IMR-90 (cell line): ENCODE measurements around the gene PXYLP1.

ENCODE experiments used
- CTCF ChIP-seq: conservative IDR thresholded peaks from 2 replicates; pipeline ENCODE4 v1.5.1; 2012; ENCODE audit warnings: mild to moderate bottlenecking, low read depth, low read length, improper control_type of control experiment
- ELK1 ChIP-seq: fragments of 150-350 bp; IDR thresholded peaks from 2 replicates; pipeline ENCODE4 v1.6.1; 2016; ENCODE audit warnings: low read depth, mild to moderate bottlenecking, low read length, moderate library complexity, borderline replicate concordance
- FOS ChIP-seq: fragments of 150-350 bp; IDR thresholded peaks from 2 replicates; pipeline ENCODE4 v1.6.1; 2016; ENCODE audit warnings: low read depth, low read length
- NFE2L2 ChIP-seq: fragments of 150-350 bp; IDR thresholded peaks from 2 replicates; pipeline ENCODE4 v1.6.1; 2016; ENCODE audit warnings: low read depth, mild to moderate bottlenecking, low read length
- POLR2A ChIP-seq: IDR thresholded peaks from 2 replicates; pipeline ENCODE4 v1.6.1; 2012; ENCODE audit warnings: mild to moderate bottlenecking, low read depth, low read length
- RAD21 ChIP-seq: IDR thresholded peaks from 2 replicates; pipeline ENCODE4 v1.6.1; 2012; ENCODE audit warnings: low read length, improper control_type of control experiment
- RFX5 ChIP-seq: IDR thresholded peaks from 2 replicates; pipeline ENCODE4 v1.8.0; 2012; ENCODE audit warnings: low read depth, mild to moderate bottlenecking, low read length, moderate library complexity
- SMC3 ChIP-seq: fragments of 150-350 bp; IDR thresholded peaks from 2 replicates; pipeline ENCODE4 v1.6.1; 2016; ENCODE audit warnings: low read depth, mild to moderate bottlenecking, antibody characterized with exemption, low read length, moderate library complexity
- USF2 ChIP-seq: fragments of 150-350 bp; IDR thresholded peaks from 2 replicates; pipeline ENCODE4 v1.6.1; 2017; ENCODE audit warnings: mild to moderate bottlenecking, antibody characterized with exemption, low read length, low read depth

- TF ChIP-seq CTCF (no peak), NFE2L2 (no peak), SMC3 (no peak), FOS (no peak), ELK1 (no peak), RAD21 (no peak), USF2 (no peak), POLR2A (no peak), RFX5 (no peak)
Measured at GRCh38 chr3:141202682-141203081, 28.9 kb upstream of the PXYLP1 start.
